ENCODE measurements around the gene UBE2E2.

GRCh38 chr3:23439080-23439479 is 236.0 kb downstream of the UBE2E2 start:
- TF ChIP-seq CTCF (conservative IDR thresholded peaks at IDR 0.05 in 1 of 2, IDR thresholded peaks at IDR 0.05 in 1 of 2; ENCODE audit: extremely low read depth in 1 of 2, insufficient read depth in 1 of 2, low read depth in 1 of 2, low read length in 2 of 2) (no peak), EZH2 (IDR thresholded peaks at IDR 0.05; ENCODE audit: borderline replicate concordance, low read length) (no peak)
